ENCODE results near the gene ZRSR2. TPM values are rescaled to one million over a fixed set of nuclear protein-coding genes. Genes with fewer than 3 reads are reported as not detected.

Gene ZRSR2
- total RNA-seq, 4 donors from 2014 or later = 5.3 to 263 (median 12.4) TPM; not detected in 1

- Histone ChIP-seq H3K9me3 (no peaks in the 10 kb centered on the region), H3K4me3 (no peak overlapping the region), H3K4me1 (no peaks in the 10 kb centered on the region), H3K36me3 (no peaks in the 10 kb centered on the region), H3K27me3 (no peaks in the 10 kb centered on the region), H3K27ac (no peak overlapping the region)
- no peak for DNase-seq
- TF ChIP-seq CTCF (IDR thresholded peaks at IDR 0.05) (no peak), EP300 (IDR thresholded peaks at IDR 0.05; ENCODE audit: low read depth) (no peak), POLR2AphosphoS5 (IDR thresholded peaks at IDR 0.05) (no peak), POLR2A (IDR thresholded peaks at IDR 0.05) (no peak)
- intact Hi-C loops (cut with DNase I; ENCODE audit: low total_unique reads) = no loop called here
- in situ Hi-C loops (cut with MboI; ENCODE audit: low pct_ligation_motif_present in 1 of 4, low pct_unique_long_range_greater_than_20kb in 1 of 4, low sequenced_read_pairs in 3 of 4) = no loop called here
Observed at GRCh38 chrX:15843960-15844359, 53.7 kb downstream of the ZRSR2 start.

GRCh38 chrX:15848576-15848975, 58.3 kb downstream of the ZRSR2 start:
- no peak overlapping the region for H3K27ac ChIP-seq
- in situ Hi-C loops (cut with MboI; ENCODE audit: low pct_ligation_motif_present in 1 of 4, low pct_unique_long_range_greater_than_20kb in 1 of 4, low sequenced_read_pairs in 3 of 4) = no loop called here

GRCh38 chrX:15849555-15849954, 59.3 kb downstream of the ZRSR2 start:
- intact Hi-C loops (cut with DNase I; ENCODE audit: low total_unique reads) = no loop called here
- no peak overlapping the region for H3K27ac ChIP-seq
- no peak for TF ChIP-seq POLR2A (IDR thresholded peaks at IDR 0.05)
- TF ChIP-seq CTCF (IDR thresholded peaks at IDR 0.05) = no peak
- no peak for TF ChIP-seq EP300 (IDR thresholded peaks at IDR 0.05; ENCODE audit: low read depth)
- TF ChIP-seq POLR2AphosphoS5 (IDR thresholded peaks at IDR 0.05) = no peak
- H3K4me3 ChIP-seq = no peak overlapping the region
- H3K4me1 ChIP-seq = peaks cover 0 to 4% (median 0%) of the 10 kb centered on the region in 4 donors
- no peaks in the 10 kb centered on the region for H3K27me3 ChIP-seq
- H3K36me3 ChIP-seq = no peaks in the 10 kb centered on the region
- 40 to 60% methylated on average over 1 to 5 of the region's 5 CpGs for WGBS, 2 donors (ENCODE audit: low coverage in 1 of 2)
- H3K9me3 ChIP-seq = no peaks in the 10 kb centered on the region
- no peak for DNase-seq
- in situ Hi-C loops (cut with MboI; ENCODE audit: low pct_ligation_motif_present in 1 of 4, low pct_unique_long_range_greater_than_20kb in 1 of 4, low sequenced_read_pairs in 3 of 4) = no loop called here

More at GRCh38 chrX:15848576-15848975, 58.3 kb downstream of the ZRSR2 start:
- TF ChIP-seq POLR2AphosphoS5 (IDR thresholded peaks at IDR 0.05) (no peak), CTCF (IDR thresholded peaks at IDR 0.05) (no peak), EP300 (IDR thresholded peaks at IDR 0.05; ENCODE audit: low read depth) (no peak), POLR2A (IDR thresholded peaks at IDR 0.05) (no peak)
- no peak for DNase-seq
- Histone ChIP-seq H3K36me3 (no peaks in the 10 kb centered on the region), H3K9me3 (no peaks in the 10 kb centered on the region), H3K4me1 (peaks cover 0 to under 1% (median 0%) of the 10 kb centered on the region in 4 donors), H3K4me3 (no peak overlapping the region), H3K27me3 (no peaks in the 10 kb centered on the region)
- intact Hi-C loops (cut with DNase I; ENCODE audit: low total_unique reads) = no loop called here
- 56 to 87% methylated on average over 1 of the region's 1 CpG for WGBS, 2 donors (ENCODE audit: low coverage in 1 of 2)

- peaks cover 0 to 10% (median 2%) of the 10 kb centered on the region in 4 donors for H3K4me1 ChIP-seq
- in situ Hi-C loops (cut with MboI; ENCODE audit: low pct_ligation_motif_present in 1 of 4, low pct_unique_long_range_greater_than_20kb in 1 of 4, low sequenced_read_pairs in 3 of 4) = no loop called here
- DNase-seq = no peak
- TF ChIP-seq EP300 (IDR thresholded peaks at IDR 0.05; ENCODE audit: low read depth) (no peak), POLR2AphosphoS5 (IDR thresholded peaks at IDR 0.05) (no peak), POLR2A (IDR thresholded peaks at IDR 0.05) (no peak), CTCF (IDR thresholded peaks at IDR 0.05) (no peak)
- peak overlapping the region in 3 of 4 donors; percentile 79 to 84 (median 84) for H3K4me3 ChIP-seq
- intact Hi-C loops (cut with DNase I; ENCODE audit: low total_unique reads) = no loop called here
- H3K27ac ChIP-seq = peak overlapping the region; percentile 91 to 96 (median 92)
- 31 to 67% methylated on average over 5 to 14 of the region's 14 CpGs for WGBS, 2 donors (ENCODE audit: low coverage in 1 of 2)
- H3K27me3 ChIP-seq = no peaks in the 10 kb centered on the region
- no peaks in the 10 kb centered on the region for H3K9me3 ChIP-seq
- no peaks in the 10 kb centered on the region for H3K36me3 ChIP-seq
Observed at GRCh38 chrX:15853586-15854079, 63.3 kb downstream of the ZRSR2 start.
